Right kidney (tissue), 1 donor: Measurements from ENCODE around the gene HID1.
A peak's percentile ranks its signal among the peaks of the same experiment; 100 is the strongest.

ENCODE experiments used
- DNase-seq: peaks from one replicate; pipeline ENCODE4 v3.0.0-alpha.2; 2016

Gene HID1

GRCh38 chr17:74968361-74968780 lies 4.2 kb downstream of the HID1 start:
- DNase-seq, result no peak

GRCh38 chr17:74964988-74965622 lies 7.5 kb downstream of the HID1 start:
- no peak for DNase-seq

- DNase-seq, result no peak
Observed at GRCh38 chr17:74964246-74964761, 8.3 kb downstream of the HID1 start.

- DNase-seq, result no peak
Observed at GRCh38 chr17:74963656-74964055, 8.9 kb downstream of the HID1 start.

GRCh38 chr17:74962622-74963394 lies 9.8 kb downstream of the HID1 start:
- DNase-seq, result no peak

- DNase-seq, result peak; percentile 56
Observed at GRCh38 chr17:74961657-74962350, 10.8 kb downstream of the HID1 start.

- peak; percentile 47 for DNase-seq
Observed at GRCh38 chr17:74960570-74961342, 11.8 kb downstream of the HID1 start.

- DNase-seq, result no peak
Observed at GRCh38 chr17:74959826-74960515, 12.6 kb downstream of the HID1 start.

- DNase-seq, result peak; percentile 68
Observed at GRCh38 chr17:74957935-74958740, 14.4 kb downstream of the HID1 start.

- no peak for DNase-seq
Observed at GRCh38 chr17:74956093-74956492, 16.5 kb downstream of the HID1 start.

- DNase-seq, result no peak
Observed at GRCh38 chr17:74954665-74955421, 17.7 kb downstream of the HID1 start.

- no peak for DNase-seq
Observed at GRCh38 chr17:74954115-74954514, 18.4 kb downstream of the HID1 start.

- DNase-seq, result no peak
Observed at GRCh38 chr17:74953134-74953687, 19.3 kb downstream of the HID1 start.

GRCh38 chr17:74952431-74953133 lies 20.0 kb downstream of the HID1 start:
- no peak for DNase-seq

- no peak for DNase-seq
Observed at GRCh38 chr17:74951680-74952421, 20.7 kb downstream of the HID1 start.

- no peak for DNase-seq
Observed at GRCh38 chr17:74951065-74951464, 21.5 kb downstream of the HID1 start.

GRCh38 chr17:74950207-74950606 lies 22.4 kb downstream of the HID1 start:
- no peak for DNase-seq

GRCh38 chr17:74949455-74950115 lies 23.0 kb downstream of the HID1 start:
- DNase-seq, result no peak
